GM12891 (cell line): ENCODE measurements around the gene KLK13.

ENCODE experiments used
- PAX5 ChIP-seq: IDR thresholded peaks from 2 replicates; pipeline ENCODE4 v1.6.1; 2011; ENCODE audit warnings: low read length, moderate library complexity, mild to moderate bottlenecking; ENCODE audit not compliant: insufficient read depth, severe bottlenecking
- POLR2A ChIP-seq: IDR thresholded peaks from 2 replicates; pipeline ENCODE4 v1.6.1; 2011; ENCODE audit warnings: low read depth, low read length, control low read depth
- POLR2AphosphoS5 ChIP-seq: IDR thresholded peaks from 2 replicates; pipeline ENCODE4 v1.6.1; 2011; ENCODE audit warnings: low read depth, low read length, control low read depth
- SPI1 ChIP-seq: IDR thresholded peaks from 2 replicates; pipeline ENCODE4 v1.6.1; 2011; ENCODE audit warnings: low read depth, low read length, control low read depth
- TAF1 ChIP-seq: IDR thresholded peaks from 2 replicates; pipeline ENCODE4 v1.6.1; 2011; ENCODE audit warnings: low read depth, low read length, control low read depth

- TF ChIP-seq POLR2A, result no peak
- no peak for TF ChIP-seq TAF1
- no peak for TF ChIP-seq POLR2AphosphoS5
- TF ChIP-seq SPI1, result no peak
- TF ChIP-seq PAX5, result no peak
Measured at GRCh38 chr19:51103926-51104341, 39.0 kb upstream of the KLK13 start.
